PFSK-1 (cell line): Measurements from ENCODE around the gene ARHGAP15.

Experiments used
- FOXP2 ChIP-seq: optimal IDR thresholded peaks from 2 replicates; pipeline ENCODE3; 2011; ENCODE audit warnings: borderline replicate concordance, control low read depth, inconsistent platforms; ENCODE audit not compliant: insufficient read depth; ENCODE audit errors: extremely low read length, extremely low read depth
- POLR2AphosphoS5 ChIP-seq: IDR thresholded peaks from 2 replicates; pipeline ENCODE4 v1.6.1; 2012; ENCODE audit warnings: low read depth, mild to moderate bottlenecking, control low read depth, low read length, moderate library complexity
- TAF1 ChIP-seq: IDR thresholded peaks from 2 replicates; pipeline ENCODE4 v1.6.1; 2012; ENCODE audit warnings: low read length, control low read depth, borderline replicate concordance; ENCODE audit not compliant: insufficient read depth
- TF ChIP-seq, protein P1 (sequence below), 2 experiments: IDR thresholded peaks; 2 replicates each; pipeline versions ENCODE4 v1.6.1 to v1.8.0; 2011 to 2012; ENCODE audit warnings: low read depth in 2 of 2, low read length in 2 of 2, control low read depth in 1 of 2, inconsistent platforms in 1 of 2, mild to moderate bottlenecking in 1 of 2, moderate library complexity in 1 of 2; ENCODE audit not compliant: insufficient read depth in 1 of 2

DNA sequence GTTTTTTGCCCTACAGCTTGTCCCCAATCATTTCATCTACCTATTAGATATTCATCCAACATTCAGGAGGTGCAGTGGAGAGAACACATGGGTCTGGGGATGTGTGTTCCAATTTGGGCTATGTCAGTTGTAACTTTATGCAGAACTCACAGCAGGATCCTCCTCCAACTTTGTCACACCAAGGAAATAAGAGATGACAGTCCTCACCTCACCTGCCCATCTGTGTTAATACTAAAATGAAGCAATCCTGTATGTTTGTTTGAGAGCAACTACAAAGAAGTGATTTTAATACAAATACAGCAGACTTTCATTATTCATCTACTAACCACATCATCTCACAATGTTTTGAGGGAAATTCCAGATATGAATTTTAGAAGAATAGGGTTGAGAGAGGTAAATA is 126.7 kb downstream of the ARHGAP15 start:
- TF ChIP-seq POLR2AphosphoS5 (no peak), FOXP2 (no peak), TAF1 (no peak)
- TF ChIP-seq, protein P1, sequence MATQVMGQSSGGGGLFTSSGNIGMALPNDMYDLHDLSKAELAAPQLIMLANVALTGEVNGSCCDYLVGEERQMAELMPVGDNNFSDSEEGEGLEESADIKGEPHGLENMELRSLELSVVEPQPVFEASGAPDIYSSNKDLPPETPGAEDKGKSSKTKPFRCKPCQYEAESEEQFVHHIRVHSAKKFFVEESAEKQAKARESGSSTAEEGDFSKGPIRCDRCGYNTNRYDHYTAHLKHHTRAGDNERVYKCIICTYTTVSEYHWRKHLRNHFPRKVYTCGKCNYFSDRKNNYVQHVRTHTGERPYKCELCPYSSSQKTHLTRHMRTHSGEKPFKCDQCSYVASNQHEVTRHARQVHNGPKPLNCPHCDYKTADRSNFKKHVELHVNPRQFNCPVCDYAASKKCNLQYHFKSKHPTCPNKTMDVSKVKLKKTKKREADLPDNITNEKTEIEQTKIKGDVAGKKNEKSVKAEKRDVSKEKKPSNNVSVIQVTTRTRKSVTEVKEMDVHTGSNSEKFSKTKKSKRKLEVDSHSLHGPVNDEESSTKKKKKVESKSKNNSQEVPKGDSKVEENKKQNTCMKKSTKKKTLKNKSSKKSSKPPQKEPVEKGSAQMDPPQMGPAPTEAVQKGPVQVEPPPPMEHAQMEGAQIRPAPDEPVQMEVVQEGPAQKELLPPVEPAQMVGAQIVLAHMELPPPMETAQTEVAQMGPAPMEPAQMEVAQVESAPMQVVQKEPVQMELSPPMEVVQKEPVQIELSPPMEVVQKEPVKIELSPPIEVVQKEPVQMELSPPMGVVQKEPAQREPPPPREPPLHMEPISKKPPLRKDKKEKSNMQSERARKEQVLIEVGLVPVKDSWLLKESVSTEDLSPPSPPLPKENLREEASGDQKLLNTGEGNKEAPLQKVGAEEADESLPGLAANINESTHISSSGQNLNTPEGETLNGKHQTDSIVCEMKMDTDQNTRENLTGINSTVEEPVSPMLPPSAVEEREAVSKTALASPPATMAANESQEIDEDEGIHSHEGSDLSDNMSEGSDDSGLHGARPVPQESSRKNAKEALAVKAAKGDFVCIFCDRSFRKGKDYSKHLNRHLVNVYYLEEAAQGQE (IDR thresholded peaks at IDR 0.05; ENCODE audit: insufficient read depth in 1 of 2, low read depth in 2 of 2, low read length in 2 of 2): no peak
